HCT116 (cell line): Measurements from ENCODE around the gene IBA57. TPM values are rescaled to one million over a fixed set of nuclear protein-coding genes. Genes with fewer than 3 reads are reported as not detected.

Experiments
- ATAC-seq: fragments of 200-7000 bp; cut with Tn5 transposase; 2 replicates; pipeline ENCODE4 v1.9.1; 2020; ENCODE audit warnings: mild to moderate bottlenecking, moderate library complexity
- BruUV-seq: library from RNA; stranded (reverse); fragments of 400-500 nt; replicated peaks from 2 replicates; lab custom pipeline; 2021; lab: Mats Ljungman, UMichigan
- CTCF ChIA-PET: fragments of 300-600 bp; sonication (Branson Sonifier 250); formaldehyde crosslinking; loops from one replicate; lab custom pipeline; 2021; ENCODE audit warnings: antibody characterized with exemption; lab: Charles Lee
- POLR2A ChIA-PET: fragments of 300-600, 350-600 bp; sonication (Branson Sonifier 250); formaldehyde crosslinking; loops from one replicate; lab custom pipeline; 2021; ENCODE audit warnings: antibody characterized with exemption; lab: Charles Lee
- RAD21 ChIA-PET, 2 experiments: fragments of 300-600 bp; sonication (Branson Sonifier 250); formaldehyde crosslinking; loops; one replicate each; lab custom pipeline; 2023; ENCODE audit warnings: low total read pairs in 2 of 2; ENCODE audit not compliant: uncharacterized antibody in 2 of 2, unreplicated experiment in 2 of 2, low non-redundant PET in 1 of 2; lab: Charles Lee
- DNase-seq: peaks from one replicate; pipeline ENCODE4 v3.0.0-alpha.2; 2010; ENCODE audit warnings: low read depth, low spot score
- H2AFZ ChIP-seq: fragments of 200-600 bp; shearing (Covaris generic), sonication (generic); 2 replicates; pipeline ENCODE4 v1.6.1; 2017; ENCODE audit warnings: low read depth, mixed run types, mixed read lengths, antibody characterized with exemption, low read length; ENCODE audit not compliant: poor library complexity, severe bottlenecking
- H3K27ac ChIP-seq: 2 replicates; pipeline ENCODE4 v1.5.1; 2012; ENCODE audit warnings: low read depth, low read length
- H3K27me3 ChIP-seq: fragments of 200-600 bp; sonication (generic); 2 replicates; pipeline ENCODE4 v1.6.1; 2016; ENCODE audit warnings: mixed run types, low read length, mixed read lengths; ENCODE audit not compliant: insufficient read depth
- H3K36me3 ChIP-seq, 2 experiments: fragments of 200-500 bp in 1 of 2; fragments of 200-600 bp in 1 of 2; sonication (Bioruptor generic) in 1 of 2; sonication (generic) in 1 of 2; 2 replicates each; pipeline versions ENCODE4 v1.5.1 to v1.6.1; 2014 to 2016; ENCODE audit warnings: low read length in 2 of 2, inconsistent platforms in 1 of 2, mixed read lengths in 1 of 2, mixed run types in 1 of 2; ENCODE audit not compliant: insufficient read depth in 2 of 2, control insufficient read depth in 1 of 2
- H3K4me1 ChIP-seq, 2 experiments: fragments of 200-600 bp in 1 of 2; sonication (generic) in 1 of 2; 2 replicates each; pipeline versions ENCODE4 v1.5.1 to v1.6.1; 2012 to 2017; ENCODE audit warnings: low read length in 2 of 2, inconsistent platforms in 1 of 2, mild to moderate bottlenecking in 1 of 2, mixed read lengths in 1 of 2, mixed run types in 1 of 2, moderate library complexity in 1 of 2; ENCODE audit not compliant: insufficient read depth in 2 of 2, control insufficient read depth in 1 of 2
- H3K4me2 ChIP-seq: fragments of 200-600 bp; sonication (generic); 2 replicates; pipeline ENCODE4 v1.6.1; 2017; ENCODE audit warnings: mixed run types, low read length, mixed read lengths
- H3K4me3 ChIP-seq, 2 experiments: fragments of 200-600 bp in 1 of 2; sonication (generic) in 1 of 2; replicated peaks in 1 of 2; 2 replicates each; pipeline ENCODE4 v1.5.1; 2011 to 2016; ENCODE audit warnings: low read length in 2 of 2, control low read depth in 1 of 2, low read depth in 1 of 2, mild to moderate bottlenecking in 1 of 2, mixed read lengths in 1 of 2, mixed run types in 1 of 2
- H3K79me2 ChIP-seq: fragments of 200-600 bp; sonication (generic); 2 replicates; pipeline ENCODE4 v1.6.1; 2017; ENCODE audit warnings: mild to moderate bottlenecking, mixed run types, low read length, moderate library complexity, mixed read lengths; ENCODE audit not compliant: insufficient read depth
- H3K9ac ChIP-seq: fragments of 200-600 bp; sonication (generic); 2 replicates; pipeline ENCODE4 v1.6.1; 2016; ENCODE audit warnings: low read length, mixed read lengths
- H3K9me2 ChIP-seq: fragments of 200-600 bp; sonication (generic), shearing (Covaris generic); 2 replicates; pipeline ENCODE4 v1.6.1; 2017; ENCODE audit warnings: mixed run types, mild to moderate bottlenecking, moderate library complexity; ENCODE audit not compliant: insufficient read depth
- H3K9me3 ChIP-seq, 2 experiments: fragments of 200-500 bp in 1 of 2; fragments of 200-600 bp in 1 of 2; sonication (Bioruptor generic) in 1 of 2; sonication (generic) in 1 of 2; 2 replicates each; pipeline ENCODE4 v1.6.1; 2014 to 2017; ENCODE audit warnings: low read length in 2 of 2, mixed read lengths in 2 of 2, inconsistent platforms in 1 of 2, low read depth in 1 of 2, mild to moderate bottlenecking in 1 of 2, mixed run types in 1 of 2, moderate library complexity in 1 of 2; ENCODE audit not compliant: control insufficient read depth in 1 of 2, insufficient read depth in 1 of 2
- H4K20me1 ChIP-seq: fragments of 200-600 bp; sonication (generic), shearing (Covaris generic); 2 replicates; pipeline ENCODE4 v1.6.1; 2017; ENCODE audit warnings: mixed run types, mild to moderate bottlenecking, moderate library complexity; ENCODE audit not compliant: insufficient read depth
- CBX3 ChIP-seq: IDR thresholded peaks from 2 replicates; pipeline ENCODE4 v1.6.1; 2012; ENCODE audit warnings: low read depth
- ELF1 ChIP-seq: IDR thresholded peaks from 2 replicates; pipeline ENCODE4 v1.6.1; 2012; ENCODE audit warnings: low read depth, borderline replicate concordance
- EZH2 ChIP-seq: fragments of 200-600 bp; sonication (generic); IDR thresholded peaks from 2 replicates; pipeline ENCODE4 v1.6.1; 2017; ENCODE audit warnings: antibody characterized with exemption, mixed run types
- FOSL1 ChIP-seq: IDR thresholded peaks from 2 replicates; pipeline ENCODE4 v1.6.1; 2012; ENCODE audit warnings: low read depth
- JUND ChIP-seq: IDR thresholded peaks from 2 replicates; pipeline ENCODE4 v1.6.1; 2012
- POLR2A ChIP-seq: IDR thresholded peaks from 2 replicates; pipeline ENCODE4 v1.7.0; 2011; ENCODE audit warnings: borderline replicate concordance; ENCODE audit not compliant: insufficient read depth, insufficient read length; ENCODE audit errors: extremely low read depth
- POLR2AphosphoS5 ChIP-seq: IDR thresholded peaks from 2 replicates; pipeline ENCODE4 v1.6.1; 2011; ENCODE audit warnings: mild to moderate bottlenecking, low read depth, low read length, moderate library complexity
- RAD21 ChIP-seq: IDR thresholded peaks from 2 replicates; pipeline ENCODE4 v1.6.1; 2012; ENCODE audit warnings: low read depth, mild to moderate bottlenecking
- SIN3A ChIP-seq: IDR thresholded peaks from 2 replicates; pipeline ENCODE4 v1.6.1; 2012; ENCODE audit warnings: low read depth
- SP1 ChIP-seq: IDR thresholded peaks from 2 replicates; pipeline ENCODE4 v1.6.1; 2012; ENCODE audit warnings: low read depth
- SRF ChIP-seq: IDR thresholded peaks from 2 replicates; pipeline ENCODE4 v1.6.1; 2012; ENCODE audit warnings: low read depth
- TCF7L2 ChIP-seq: IDR thresholded peaks from 2 replicates; pipeline ENCODE4 v1.7.0; 2011; ENCODE audit warnings: borderline replicate concordance, inconsistent platforms; ENCODE audit not compliant: insufficient read depth, insufficient read length; ENCODE audit errors: extremely low read depth
- YY1 ChIP-seq: IDR thresholded peaks from 2 replicates; pipeline ENCODE4 v1.6.1; 2011; ENCODE audit warnings: low read length, low read depth, moderate library complexity, mild to moderate bottlenecking; ENCODE audit not compliant: insufficient replicate concordance; ENCODE audit errors: extremely low read depth
- ZFX ChIP-seq: fragments of 450-650 bp; IDR thresholded peaks from 2 replicates; pipeline ENCODE4 v1.6.1; 2017
- ZNF274 ChIP-seq: fragments of 200-500 bp; sonication (Bioruptor generic); IDR thresholded peaks from 2 replicates; pipeline ENCODE4 v1.6.1; 2014; ENCODE audit warnings: mild to moderate bottlenecking, low read depth, low read length, inconsistent platforms
- intact Hi-C: fragments of 100-400 bp; cut with micrococcal nuclease; formaldehyde crosslinking; loops from 2 replicates; pipeline ENCODE4 v1.10.0; 2022
- total RNA-seq: library from RNA; stranded (reverse); gene quantifications from one replicate; pipeline ENCODE4 v1.2.1, GENCODE V29; 2021; ENCODE audit not compliant: unreplicated experiment
- TF ChIP-seq, protein P1 (sequence below): IDR thresholded peaks from 2 replicates; pipeline ENCODE4 v1.6.1; 2012
- TF ChIP-seq, protein P2 (sequence below): IDR thresholded peaks from 2 replicates; pipeline ENCODE4 v1.6.1; 2012
- TF ChIP-seq, protein P3 (sequence below), 3 experiments: fragments of 200-600 bp in 1 of 3; sonication (generic) in 1 of 3; IDR thresholded peaks in 2 of 3; conservative IDR thresholded peaks in 1 of 3; 2 replicates each; pipeline ENCODE4 v1.5.1; 2012 to 2017; ENCODE audit warnings: low read depth in 2 of 3, low read length in 2 of 3, antibody characterized with exemption in 1 of 3, borderline replicate concordance in 1 of 3, control low read depth in 1 of 3, mild to moderate bottlenecking in 1 of 3, mixed read lengths in 1 of 3, mixed run types in 1 of 3, moderate library complexity in 1 of 3; ENCODE audit not compliant: insufficient read depth in 1 of 3

IBA57 gene
- total RNA-seq, 1 experiment from 2014 or later, result 11.6 TPM

GRCh38 chr1:228142155-228142691, 23.4 kb upstream of the IBA57 start:
- H3K4me3 ChIP-seq, result no peak overlapping the region
- POLR2A ChIA-PET, result no interaction called here

More at GRCh38 chr1:228142155-228142691, 23.4 kb upstream of the IBA57 start:
- Histone ChIP-seq H3K27ac (peak overlapping the region; percentile 4; the same call in 1 of the 2 replicates), H3K4me1 (peaks cover 0 to 17% of the 10 kb centered on the region in 2 experiments; a peak in 3 of 4 replicates), H3K36me3 (no peaks in the 10 kb centered on the region), H3K79me2 (peaks cover 58% of the 10 kb centered on the region), H2AFZ (no peak overlapping the region), H4K20me1 (no peaks in the 10 kb centered on the region), H3K9me3 (no peaks in the 10 kb centered on the region), H3K27me3 (no peaks in the 10 kb centered on the region), H3K9ac (no peak overlapping the region), H3K9me2 (no peaks in the 10 kb centered on the region), H3K4me2 (peak overlapping the region; percentile 99; the same call in 1 of the 2 replicates)
- TF ChIP-seq POLR2A (no peak), ZFX (no peak), FOSL1 (no peak), YY1 (no peak), SRF (no peak), EZH2 (no peak), CBX3 (no peak), ZNF274 (no peak), JUND (no peak), TCF7L2 (no peak), SP1 (no peak), ELF1 (no peak), RAD21 (no peak), SIN3A (no peak), POLR2AphosphoS5 (no peak)
- TF ChIP-seq, protein P1, sequence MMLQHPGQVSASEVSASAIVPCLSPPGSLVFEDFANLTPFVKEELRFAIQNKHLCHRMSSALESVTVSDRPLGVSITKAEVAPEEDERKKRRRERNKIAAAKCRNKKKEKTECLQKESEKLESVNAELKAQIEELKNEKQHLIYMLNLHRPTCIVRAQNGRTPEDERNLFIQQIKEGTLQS, result no peak
- TF ChIP-seq, protein P2, sequence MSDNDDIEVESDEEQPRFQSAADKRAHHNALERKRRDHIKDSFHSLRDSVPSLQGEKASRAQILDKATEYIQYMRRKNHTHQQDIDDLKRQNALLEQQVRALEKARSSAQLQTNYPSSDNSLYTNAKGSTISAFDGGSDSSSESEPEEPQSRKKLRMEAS, result no peak
- TF ChIP-seq, protein P3, sequence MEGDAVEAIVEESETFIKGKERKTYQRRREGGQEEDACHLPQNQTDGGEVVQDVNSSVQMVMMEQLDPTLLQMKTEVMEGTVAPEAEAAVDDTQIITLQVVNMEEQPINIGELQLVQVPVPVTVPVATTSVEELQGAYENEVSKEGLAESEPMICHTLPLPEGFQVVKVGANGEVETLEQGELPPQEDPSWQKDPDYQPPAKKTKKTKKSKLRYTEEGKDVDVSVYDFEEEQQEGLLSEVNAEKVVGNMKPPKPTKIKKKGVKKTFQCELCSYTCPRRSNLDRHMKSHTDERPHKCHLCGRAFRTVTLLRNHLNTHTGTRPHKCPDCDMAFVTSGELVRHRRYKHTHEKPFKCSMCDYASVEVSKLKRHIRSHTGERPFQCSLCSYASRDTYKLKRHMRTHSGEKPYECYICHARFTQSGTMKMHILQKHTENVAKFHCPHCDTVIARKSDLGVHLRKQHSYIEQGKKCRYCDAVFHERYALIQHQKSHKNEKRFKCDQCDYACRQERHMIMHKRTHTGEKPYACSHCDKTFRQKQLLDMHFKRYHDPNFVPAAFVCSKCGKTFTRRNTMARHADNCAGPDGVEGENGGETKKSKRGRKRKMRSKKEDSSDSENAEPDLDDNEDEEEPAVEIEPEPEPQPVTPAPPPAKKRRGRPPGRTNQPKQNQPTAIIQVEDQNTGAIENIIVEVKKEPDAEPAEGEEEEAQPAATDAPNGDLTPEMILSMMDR (IDR thresholded peaks at IDR 0.05 in 2 of 3, conservative IDR thresholded peaks at IDR 0.05 in 1 of 3; ENCODE audit: borderline replicate concordance in 1 of 3, insufficient read depth in 1 of 3, low read depth in 2 of 3, low read length in 2 of 3), result no peak
- CTCF ChIA-PET, result no interaction called here
- no TSS peak for BruUV-seq
- ATAC-seq (no peak), DNase-seq (no peak)
- intact Hi-C loops, result no loop called here
- RAD21 ChIA-PET, result no interaction called here
